ENCODE measurements around the gene NAA38.

DNA sequence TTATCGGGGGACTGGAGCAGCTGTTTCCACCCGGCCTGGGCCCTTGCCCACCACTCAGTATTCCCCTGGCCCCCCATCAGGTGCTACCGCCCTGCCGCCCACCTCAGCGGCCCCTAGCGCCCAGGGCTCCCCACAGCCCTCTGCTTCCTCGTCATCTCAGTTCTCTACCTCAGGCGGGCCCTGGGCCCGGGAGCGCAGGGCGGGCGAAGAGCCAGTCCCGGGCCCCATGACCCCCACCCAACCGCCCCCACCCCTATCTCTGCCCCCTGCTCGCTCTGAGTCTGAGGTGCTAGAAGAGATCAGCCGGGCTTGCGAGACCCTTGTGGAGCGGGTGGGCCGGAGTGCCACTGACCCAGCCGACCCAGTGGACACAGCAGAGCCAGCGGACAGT, 8.6 kb downstream of the NAA38 start:
- TF ChIP-seq POLR2AphosphoS5 (IDR thresholded peaks at IDR 0.05; ENCODE audit: low read depth, low read length) (no peak), TAF1 (IDR thresholded peaks at IDR 0.05; ENCODE audit: low read depth, low read length) (no peak), SPI1 (IDR thresholded peaks at IDR 0.05; ENCODE audit: low read depth, low read length) (no peak), POLR2A (IDR thresholded peaks at IDR 0.05; ENCODE audit: low read depth, low read length) (no peak), PAX5 (IDR thresholded peaks at IDR 0.05; ENCODE audit: insufficient read depth, low read length, severe bottlenecking) (no peak)
